Measurements from ENCODE around the gene TMEM98.

DNA sequence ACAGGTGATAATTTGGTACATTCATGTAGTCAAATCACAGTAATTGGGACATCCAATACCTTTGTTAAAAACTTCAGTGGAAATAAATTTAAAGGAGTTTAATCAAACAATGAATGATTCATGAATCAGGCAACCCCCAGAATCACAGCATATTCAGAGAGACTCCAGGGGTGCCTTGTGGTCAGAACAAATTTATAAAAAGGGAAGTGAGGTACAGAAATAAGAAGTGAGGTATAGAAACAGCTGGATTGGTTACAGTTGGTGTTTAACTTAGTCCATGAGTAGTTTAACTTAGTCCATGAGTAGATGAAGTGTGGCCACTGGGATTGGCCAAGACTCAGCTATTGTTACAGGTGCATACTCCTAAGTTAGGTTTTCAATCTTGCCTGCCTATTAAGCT, 25.1 kb downstream of the TMEM98 start:
- TF ChIP-seq, protein P1, sequence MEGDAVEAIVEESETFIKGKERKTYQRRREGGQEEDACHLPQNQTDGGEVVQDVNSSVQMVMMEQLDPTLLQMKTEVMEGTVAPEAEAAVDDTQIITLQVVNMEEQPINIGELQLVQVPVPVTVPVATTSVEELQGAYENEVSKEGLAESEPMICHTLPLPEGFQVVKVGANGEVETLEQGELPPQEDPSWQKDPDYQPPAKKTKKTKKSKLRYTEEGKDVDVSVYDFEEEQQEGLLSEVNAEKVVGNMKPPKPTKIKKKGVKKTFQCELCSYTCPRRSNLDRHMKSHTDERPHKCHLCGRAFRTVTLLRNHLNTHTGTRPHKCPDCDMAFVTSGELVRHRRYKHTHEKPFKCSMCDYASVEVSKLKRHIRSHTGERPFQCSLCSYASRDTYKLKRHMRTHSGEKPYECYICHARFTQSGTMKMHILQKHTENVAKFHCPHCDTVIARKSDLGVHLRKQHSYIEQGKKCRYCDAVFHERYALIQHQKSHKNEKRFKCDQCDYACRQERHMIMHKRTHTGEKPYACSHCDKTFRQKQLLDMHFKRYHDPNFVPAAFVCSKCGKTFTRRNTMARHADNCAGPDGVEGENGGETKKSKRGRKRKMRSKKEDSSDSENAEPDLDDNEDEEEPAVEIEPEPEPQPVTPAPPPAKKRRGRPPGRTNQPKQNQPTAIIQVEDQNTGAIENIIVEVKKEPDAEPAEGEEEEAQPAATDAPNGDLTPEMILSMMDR (IDR thresholded peaks at IDR 0.05; ENCODE audit: insufficient read depth, low read length, poor library complexity, severe bottlenecking) = no peak
- no peak for TF ChIP-seq EZH2phosphoT487 (conservative IDR thresholded peaks at IDR 0.05; ENCODE audit: low read length)
